HG03108 (cell line): ENCODE results near the gene GTPBP4.

ENCODE experiments used
- ATAC-seq: cut with Tn5 transposase; IDR thresholded peaks from one replicate; pipeline ENCODE4 v1.9.1; 2021; ENCODE audit warnings: moderate library complexity; ENCODE audit not compliant: unreplicated experiment

GTPBP4 gene

DNA sequence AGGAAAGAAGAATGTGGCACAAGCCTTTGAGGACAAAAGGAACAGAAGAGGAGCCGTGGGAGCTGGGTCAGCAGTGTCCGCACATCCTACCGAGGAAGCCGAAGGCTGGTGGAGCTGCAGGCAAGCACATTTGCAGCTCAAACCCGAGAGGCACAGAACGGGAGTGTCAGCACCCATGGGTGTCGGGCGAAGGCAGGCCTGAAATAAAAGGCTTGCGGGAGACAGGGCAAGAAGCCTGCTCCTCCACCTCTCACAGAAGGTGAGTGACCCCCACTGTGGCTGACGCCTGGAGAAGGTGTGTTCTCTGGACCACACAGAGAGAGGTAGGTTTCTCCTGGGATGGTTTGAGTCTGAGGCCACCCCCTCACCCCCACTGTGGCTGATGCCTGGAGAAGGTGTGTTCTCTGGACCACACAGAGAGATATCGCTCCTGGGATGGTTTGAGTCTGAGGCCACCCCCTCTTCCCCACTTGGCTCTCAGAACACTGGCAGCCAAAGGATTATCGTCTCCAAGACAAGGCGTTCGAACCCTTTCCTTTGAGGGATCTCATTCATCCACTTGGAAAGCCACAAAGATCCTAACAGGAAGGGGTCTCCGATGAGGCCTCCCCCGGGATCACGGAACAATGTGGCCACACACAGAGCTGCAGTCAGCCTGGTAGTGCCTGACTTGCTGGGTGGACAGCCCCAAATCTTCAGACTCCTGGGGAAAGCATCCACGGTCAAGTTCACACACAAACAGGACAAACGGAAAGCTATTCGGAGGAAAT is 21.6 kb upstream of the GTPBP4 start:
- no peak for ATAC-seq

DNA sequence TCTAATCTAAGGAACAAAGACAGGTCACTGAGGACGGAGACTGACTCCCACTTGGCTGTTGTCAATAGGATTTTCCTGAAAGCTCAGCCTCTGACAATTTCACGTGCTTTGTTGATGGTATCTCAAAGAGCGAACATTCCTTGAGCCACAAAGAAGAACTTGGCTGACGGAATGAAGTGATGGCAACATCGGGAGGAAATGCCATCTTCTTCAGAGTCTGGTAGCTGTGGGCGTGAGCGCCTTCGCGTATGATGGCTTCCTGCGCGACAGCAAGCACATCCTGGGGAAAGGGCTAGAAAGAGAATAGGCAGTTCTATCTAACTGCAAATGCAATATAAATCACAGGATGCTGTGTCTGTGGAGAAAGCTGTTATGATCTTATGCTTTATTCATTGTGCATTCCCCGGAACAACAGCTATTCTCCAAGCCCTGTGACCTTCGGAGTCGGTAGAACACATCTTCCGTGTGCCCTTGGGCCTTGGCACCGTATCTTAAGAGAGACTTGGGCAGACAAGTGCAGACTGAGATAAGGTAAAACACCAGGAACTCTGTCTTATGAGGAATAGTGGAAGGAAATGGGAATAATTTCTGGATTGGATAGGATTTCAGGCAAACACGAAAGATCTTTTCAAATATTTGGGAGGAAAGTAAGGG is 19.6 kb upstream of the GTPBP4 start:
- no peak for ATAC-seq

DNA sequence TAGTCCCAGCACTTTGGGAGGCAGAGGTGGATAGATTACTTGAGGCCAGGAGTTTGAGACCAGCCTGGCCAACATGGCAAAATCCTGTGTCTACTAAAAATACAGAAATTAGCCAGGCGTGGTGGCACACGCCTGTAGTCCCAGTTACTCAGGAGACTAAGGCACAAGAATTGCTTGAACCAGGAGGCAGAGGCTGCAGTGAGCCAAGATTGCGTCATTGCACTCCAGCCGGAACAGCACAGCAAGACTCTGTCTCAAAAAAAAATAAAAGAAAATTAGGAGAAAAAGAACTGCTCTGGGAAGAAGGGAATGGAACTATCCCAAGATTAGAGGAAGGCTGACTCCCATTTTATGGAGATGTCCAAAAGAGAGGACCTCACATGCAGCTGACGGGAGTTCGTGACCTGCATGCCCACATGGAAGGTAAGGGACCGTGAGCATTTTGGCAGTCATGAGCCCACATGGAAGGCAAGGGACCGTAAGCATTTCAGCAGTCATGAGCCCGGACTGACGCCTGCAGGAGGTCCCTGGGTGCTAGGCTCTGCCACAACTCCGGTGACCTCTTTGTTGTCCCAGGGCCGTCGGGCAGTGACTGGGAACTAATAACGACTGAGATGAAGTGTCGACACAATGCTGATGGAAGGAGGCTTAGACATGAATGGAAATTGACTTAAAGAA is 18.6 kb upstream of the GTPBP4 start:
- no peak for ATAC-seq

DNA sequence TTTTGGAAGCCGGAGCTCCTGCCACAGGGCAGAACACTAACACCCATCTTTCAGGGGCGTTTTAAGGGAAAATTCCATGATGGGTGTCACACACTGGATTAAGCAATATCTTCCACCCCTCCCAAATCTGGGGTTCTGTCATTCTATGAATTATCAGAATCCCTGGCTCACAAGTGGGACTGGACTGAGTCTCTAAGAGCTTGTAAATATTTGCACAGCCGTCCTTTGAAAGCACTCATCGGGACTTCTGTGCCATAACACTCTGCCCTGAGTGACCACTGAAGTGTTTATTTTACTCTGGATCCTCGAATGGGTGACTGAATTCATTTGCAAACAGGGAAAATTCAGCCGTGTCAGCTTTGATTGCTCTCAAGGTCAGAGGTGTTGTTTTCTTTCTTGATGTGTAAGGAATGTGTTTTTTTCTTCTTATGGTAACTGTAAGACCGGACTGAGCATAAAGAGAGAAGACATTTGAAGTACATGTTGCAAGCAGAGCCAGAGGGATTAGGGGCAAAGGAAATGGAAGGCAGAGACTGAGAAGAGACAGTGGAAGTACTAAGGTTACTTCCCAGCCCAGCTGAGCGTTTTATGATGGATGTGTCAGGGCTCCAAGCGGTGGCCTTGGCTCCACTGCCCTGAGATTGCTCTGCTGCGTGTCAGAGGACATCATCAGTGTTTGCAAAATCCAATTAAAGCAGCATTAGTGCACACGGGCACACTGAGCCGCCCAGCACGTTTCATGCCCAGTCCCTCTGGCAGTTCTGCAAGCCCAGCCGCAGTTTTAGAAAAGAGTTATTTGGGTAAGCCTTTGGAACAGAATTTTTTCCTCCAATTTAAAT is 17.7 kb upstream of the GTPBP4 start:
- no peak for ATAC-seq

DNA sequence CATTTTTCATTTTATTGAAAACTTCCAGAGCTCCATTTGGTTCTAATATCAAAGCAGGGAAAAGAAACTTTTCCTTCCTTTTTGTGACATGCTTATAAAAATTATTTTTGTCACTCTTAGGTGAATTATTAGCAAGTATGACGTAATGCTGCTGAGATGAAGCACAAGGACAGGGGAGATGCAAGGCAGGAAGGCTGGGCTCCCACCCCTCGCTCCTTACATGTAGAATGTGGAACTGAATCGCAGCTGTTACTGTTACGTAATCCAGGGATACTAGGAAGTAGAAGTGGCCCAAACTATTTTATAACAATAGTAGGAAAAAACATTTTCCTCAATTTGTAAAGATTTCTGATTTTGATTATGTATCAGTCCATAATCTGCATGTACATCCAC is 17.1 kb upstream of the GTPBP4 start:
- ATAC-seq: no peak

DNA sequence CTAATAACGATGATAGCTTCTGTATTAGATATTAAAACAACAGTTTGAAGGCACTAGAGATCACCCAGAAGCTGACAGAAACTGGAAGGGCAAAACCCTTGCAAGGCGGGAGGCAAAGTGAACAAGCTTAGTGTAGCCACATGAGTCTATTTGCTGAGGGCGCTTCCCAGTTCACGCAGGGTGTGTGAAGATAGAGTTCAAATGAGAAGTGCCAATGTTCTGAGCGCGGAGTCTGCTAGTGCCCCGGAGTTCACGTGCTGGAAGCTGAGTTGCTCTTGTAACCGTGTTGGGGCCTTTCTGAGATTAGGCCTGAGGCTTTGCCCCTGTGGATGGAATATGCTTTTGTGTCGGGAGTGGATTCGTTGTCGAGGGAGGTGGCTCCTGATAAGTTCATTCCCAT is 16.6 kb upstream of the GTPBP4 start:
- ATAC-seq: no peak

DNA sequence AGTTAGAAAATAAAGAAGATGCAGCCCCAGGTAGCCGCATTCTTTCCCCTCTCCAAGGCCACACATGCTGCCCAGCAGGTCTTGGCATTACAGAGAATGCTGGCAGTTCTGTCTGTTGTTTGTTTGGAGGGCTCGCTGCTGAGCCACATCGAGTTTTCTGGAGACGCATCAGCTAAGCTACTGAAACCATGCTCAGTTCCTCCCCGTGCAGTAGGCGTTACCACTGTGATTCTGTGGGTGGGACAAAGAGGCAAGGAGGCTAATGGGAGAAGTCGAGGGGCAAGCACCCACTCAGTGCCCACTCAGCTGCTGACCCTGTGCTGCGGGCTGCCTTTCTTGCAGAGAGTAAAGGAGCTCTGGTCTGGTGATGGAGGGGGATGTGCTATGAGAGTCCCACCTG is 15.5 kb upstream of the GTPBP4 start:
- ATAC-seq: no peak

DNA sequence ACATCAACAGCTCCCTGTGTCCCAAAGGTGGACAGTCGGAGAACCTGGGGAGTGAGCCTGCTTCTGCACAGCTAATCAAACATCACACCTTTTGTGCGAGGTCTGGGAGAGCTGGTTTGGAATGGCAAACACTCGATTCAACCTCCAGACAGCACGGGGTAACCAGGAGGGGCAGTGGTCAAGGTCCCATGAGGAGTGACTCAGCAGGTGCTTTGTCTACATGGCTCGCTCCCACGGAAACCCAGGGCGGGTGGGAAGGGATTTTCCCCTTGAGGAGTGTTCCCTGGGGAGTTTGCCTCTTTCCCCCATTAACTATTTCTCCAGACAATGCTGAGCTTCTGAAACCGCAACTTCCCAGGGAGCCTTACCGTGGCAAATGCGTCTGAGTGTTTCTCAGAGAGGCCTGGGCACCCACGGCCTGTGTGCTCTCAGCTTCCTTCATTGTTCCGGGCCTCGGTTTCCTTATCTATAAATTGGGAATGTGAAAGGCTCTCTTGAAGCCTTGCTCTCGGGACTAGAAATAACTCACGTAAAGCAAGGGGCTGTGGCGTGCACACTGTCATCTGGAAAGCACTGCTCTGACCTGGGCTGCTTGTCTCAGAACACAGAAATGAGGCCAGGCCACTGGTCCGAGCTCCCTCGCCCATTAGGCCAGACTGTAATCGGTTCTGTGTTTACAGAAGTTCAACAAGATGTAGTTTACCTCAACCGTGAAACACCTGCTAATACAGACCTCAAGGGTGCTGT is 14.0 kb upstream of the GTPBP4 start:
- ATAC-seq: no peak

DNA sequence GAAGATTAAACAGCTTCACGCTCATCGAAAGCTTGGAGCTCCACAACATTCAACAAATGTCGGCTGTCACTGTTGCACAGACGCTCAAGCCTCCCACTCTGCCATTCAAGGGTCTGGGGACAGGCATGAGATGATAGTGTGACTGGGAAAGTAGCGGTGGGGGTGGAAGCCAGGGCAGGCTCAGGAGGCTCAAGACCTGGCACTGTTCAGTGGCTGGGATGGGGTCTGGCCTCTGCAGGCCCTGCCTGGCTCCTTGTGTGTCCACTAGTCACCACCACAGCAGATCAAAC is 13.5 kb upstream of the GTPBP4 start:
- ATAC-seq: no peak

DNA sequence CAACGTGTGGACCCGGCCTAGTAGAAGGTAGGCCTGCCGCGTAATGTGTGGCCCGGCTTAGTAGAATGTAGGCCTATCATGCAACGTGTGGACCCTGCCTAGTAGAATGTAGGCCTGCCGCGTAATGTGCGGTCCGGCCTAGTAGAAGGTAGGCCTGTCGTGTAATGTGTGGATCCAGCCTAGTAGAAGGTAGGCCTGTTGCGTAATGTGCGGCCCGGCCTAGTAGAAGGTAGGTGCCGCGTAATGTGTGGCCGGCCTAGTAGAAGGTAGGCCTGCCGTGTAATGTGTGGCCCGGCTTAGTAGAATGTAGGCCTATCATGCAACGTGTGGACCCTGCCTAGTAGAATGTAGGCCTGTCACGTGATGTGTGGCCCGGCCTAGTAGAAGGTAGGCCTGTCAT is 11.9 kb upstream of the GTPBP4 start:
- no peak for ATAC-seq

DNA sequence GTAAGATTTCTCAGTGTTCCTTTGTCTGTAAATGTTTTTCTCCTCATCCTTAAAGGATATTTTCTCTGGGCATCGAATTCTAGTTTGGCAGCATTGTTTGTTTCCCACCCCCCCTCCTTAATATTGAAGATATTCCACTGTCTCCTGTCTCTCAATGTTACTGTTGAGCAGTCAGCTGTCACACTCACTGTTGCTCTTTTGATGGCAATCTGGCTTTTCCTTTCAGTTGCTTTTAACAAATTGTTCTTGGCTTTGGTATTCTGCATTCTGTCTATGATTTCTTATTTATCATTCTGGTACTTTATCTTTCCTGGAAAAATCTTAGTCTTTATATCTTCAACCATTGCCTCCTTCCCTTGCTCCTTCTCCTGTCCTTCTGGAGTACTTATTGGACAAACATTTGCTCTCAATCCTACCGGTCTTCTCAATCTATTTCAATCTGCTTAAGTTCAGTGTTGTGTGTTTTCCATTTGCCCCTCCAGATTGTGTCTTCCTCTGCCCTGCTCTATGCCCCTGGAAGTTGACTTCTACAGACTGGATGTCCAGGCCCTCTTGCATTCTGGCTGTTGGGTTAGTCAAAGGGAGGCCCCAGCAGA is 9.3 kb upstream of the GTPBP4 start:
- ATAC-seq: no peak

DNA sequence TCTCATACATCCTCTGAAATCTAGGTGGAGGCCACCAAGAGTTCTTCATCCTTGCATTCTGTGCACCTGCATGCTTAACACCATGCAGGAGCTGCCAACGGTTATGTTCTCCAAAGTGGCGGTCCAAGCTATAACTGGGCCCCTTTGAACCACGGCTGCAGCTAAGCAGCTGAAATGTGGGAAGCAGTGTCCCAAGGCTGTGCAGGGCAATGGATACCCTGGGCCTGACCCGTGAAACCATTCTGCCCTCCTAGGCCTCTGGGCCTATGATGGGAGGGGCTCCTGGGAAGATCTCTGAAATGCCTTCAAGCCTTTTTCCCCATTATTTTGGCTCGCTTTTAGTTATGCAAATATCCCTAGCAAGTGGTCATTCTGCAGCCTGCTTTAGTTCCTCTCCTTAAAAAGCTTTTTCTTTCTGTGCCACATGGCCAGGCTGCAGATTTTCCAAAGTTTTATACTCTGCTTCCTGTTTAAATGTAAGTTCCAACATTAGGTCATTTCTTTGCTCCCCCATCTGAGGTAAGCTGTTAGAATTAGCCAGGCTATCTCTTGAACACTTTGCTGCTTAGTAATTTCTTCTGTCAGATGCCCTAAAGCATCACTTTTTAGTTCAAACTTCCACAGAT is 7.7 kb upstream of the GTPBP4 start:
- no peak for ATAC-seq

DNA sequence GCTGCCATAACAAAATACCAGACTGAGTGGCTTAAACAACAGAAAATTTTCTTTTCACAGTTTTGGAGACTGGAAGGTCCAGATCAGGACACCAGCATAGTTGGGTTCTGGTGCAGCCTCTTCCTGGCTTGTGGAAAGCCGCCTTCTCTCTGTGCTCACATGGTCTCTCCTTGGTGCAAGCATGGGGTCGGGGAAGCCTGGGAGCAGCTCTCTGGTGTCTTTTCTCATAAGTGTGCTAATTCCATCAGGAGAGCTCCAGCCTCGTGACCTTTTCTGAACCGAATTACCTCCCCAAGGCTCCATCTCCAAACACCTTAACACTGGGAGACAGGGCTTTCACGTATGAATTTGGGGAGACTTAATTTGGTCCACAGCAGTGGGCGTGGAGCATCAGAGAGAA is 4.8 kb upstream of the GTPBP4 start:
- no peak for ATAC-seq

DNA sequence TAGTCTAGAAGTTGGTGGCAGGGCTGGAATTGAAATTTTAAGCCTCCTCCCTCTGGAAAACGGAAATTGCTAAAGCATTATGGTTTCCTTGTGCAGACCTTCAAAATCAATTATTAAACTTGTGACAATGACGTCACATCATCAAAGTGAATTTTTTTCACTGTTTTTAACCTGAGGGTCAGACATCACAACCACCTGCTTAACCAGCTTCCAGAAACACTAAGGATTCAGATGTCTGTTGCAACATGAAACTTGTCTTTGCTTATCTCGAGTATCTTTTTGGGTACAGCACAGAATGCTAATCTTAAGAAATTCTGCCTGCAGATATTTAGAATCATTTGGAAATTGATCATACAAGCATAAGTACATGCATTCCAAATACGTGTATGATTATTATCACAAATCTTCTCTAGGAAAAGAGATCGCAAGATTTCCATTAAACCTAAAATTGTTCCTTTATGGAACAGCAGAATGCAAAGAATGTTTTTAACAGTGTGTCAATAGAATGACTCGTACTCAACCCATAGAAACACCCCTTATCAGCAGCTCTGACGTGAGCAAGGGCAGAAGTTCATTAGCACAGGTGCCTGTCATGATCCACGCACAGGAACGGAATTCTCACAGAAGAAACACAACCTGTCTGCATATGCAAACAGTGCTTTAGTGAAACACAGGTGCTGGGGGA is 4.1 kb upstream of the GTPBP4 start:
- no peak for ATAC-seq

DNA sequence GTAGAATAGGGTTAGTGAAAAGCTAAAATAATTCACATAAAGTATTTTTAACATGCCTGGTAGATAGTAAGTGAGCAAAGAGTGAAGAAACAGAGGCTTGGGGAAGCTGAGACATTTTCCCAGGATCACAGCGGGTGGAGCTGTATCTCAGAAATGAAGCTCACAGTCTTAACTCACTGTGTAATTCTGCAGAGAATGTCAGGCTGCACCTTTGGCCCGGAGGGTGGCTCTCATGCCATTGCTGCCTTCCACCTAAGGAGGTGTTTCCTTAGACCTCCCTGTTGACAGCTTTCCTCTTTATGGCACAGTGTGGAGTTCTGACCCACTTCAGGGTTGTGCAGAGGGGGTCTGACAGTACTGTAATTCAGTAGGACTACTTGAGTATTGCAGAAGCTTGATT is 2.9 kb upstream of the GTPBP4 start:
- no peak for ATAC-seq

DNA sequence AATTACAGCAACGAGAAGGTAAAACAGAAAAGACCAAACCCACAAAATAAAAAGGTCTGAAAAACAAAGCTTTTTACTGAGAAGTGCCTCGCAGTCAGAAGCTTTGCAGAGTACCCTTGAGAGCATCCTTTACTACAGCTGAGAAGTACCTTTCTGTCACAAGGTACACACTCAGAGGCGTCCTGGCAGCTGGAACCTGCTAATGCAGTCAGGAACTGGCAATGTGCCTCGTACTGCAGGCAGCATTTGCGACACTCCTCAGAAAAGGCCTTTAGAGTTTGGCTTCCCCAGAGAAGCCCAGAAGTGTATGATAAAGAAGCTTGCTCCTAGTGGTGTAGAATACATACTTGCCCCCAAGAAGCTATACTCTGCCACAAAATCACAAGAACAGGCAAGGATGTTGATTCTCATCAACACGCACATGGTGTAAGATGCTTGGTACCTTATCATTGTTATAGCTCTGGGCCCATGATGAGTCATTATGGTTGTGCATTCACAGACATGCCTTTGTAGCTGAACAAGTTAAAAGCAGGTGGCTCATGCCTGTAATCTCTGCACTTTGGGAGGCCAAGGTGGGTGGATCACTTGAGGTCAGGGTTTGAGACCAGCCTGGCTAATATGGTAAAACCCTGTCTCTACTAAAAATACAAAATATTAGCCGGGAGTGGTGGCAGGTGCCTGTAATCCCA is 2.0 kb upstream of the GTPBP4 start:
- no peak for ATAC-seq

DNA sequence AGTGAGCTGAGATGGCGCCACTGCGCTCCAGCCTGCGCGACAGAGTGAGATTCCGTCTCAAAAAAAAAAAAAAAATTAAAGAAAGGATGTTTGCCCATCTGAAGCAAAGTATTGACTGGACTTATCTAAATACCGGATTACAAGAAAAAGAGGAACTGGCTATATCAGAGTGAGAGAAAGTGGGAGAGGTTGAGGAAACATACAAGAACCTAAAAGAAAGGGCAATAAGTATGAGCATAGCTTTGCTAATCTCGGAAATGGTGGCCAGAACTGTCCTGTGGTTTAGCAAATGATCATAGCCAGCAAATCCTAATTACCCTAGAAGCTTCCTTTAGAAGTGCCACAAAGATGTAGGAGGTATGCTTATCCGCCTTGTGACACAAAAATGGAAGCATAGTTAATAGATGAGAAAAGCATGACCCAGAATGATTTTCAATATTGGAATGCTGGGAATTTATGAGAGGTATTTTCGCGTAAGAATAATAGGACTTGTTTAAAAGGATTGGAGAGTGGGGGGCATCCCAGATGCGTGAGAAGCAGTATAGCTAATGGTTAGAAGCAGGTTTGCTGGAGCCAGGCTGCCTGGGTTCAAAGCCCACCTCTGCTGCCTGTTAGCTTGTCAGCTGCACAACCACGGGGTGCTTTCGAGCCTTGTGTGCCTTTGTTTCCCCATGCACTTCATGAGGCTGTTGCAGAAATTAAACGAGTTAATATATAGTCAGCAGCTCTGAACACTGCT is 1.2 kb upstream of the GTPBP4 start:
- no peak for ATAC-seq

DNA sequence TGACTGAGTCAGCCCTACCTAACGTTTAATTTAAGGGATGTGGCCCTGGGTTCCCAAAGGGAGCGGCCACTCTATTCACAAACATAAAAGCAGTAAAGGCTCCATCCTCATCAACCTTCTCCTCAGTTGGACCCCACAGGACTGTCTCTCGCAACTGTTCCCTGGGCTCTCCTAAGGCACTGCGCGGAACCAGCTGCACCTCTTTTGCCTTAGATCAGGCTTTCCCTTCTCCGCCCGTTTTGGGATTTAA is 689 bp upstream of the GTPBP4 start:
- ATAC-seq: no peak
